IMR-90 (cell line): ENCODE measurements around the gene PRSS53. TPM values are rescaled to one million over a fixed set of nuclear protein-coding genes. Genes with fewer than 3 reads are reported as not detected.

Source experiments
- ATAC-seq: fragments of 200-7000 bp; cut with Tn5 transposase; 2 replicates; pipeline ENCODE4 v1.9.1; 2020; ENCODE audit warnings: low read depth, mild to moderate bottlenecking, moderate library complexity
- BruUV-seq: library from RNA; stranded (reverse); fragments of 400-500 nt; replicated peaks from 2 replicates; lab custom pipeline; 2021; lab: Mats Ljungman, UMichigan
- CTCF ChIA-PET: fragments of 300-600 bp; formaldehyde crosslinking; extraction: SDS; loops from one replicate; lab custom pipeline; 2021; ENCODE audit warnings: antibody characterized with exemption; lab: Yijun Ruan, JAX
- POLR2A ChIA-PET: fragments of 300-600 bp; sonication (Branson Sonifier 250); formaldehyde crosslinking; loops from one replicate; lab custom pipeline; 2022; ENCODE audit warnings: antibody characterized with exemption; ENCODE audit not compliant: unreplicated experiment; lab: Charles Lee
- DNase-seq: peaks from one replicate; pipeline ENCODE4 v3.0.0; 2013
- H2AFZ ChIP-seq: replicated peaks from 2 replicates; pipeline ENCODE3; 2013; ENCODE audit warnings: low read length, mild to moderate bottlenecking; ENCODE audit not compliant: poor library complexity
- H2AK5ac ChIP-seq: 2 replicates; pipeline ENCODE4 v1.6.1; 2013; ENCODE audit warnings: low read depth, low read length, inconsistent platforms
- H2AK9ac ChIP-seq: replicated peaks from 2 replicates; pipeline ENCODE3; 2013; ENCODE audit warnings: mild to moderate bottlenecking, low read depth, low read length, moderate library complexity; ENCODE audit not compliant: poor library complexity
- H2BK120ac ChIP-seq: 2 replicates; pipeline ENCODE4 v1.6.1; 2013; ENCODE audit warnings: low read depth, low read length, inconsistent platforms
- H2BK15ac ChIP-seq: 3 replicates; pipeline ENCODE4 v1.6.1; 2013; ENCODE audit warnings: low read depth, low read length, inconsistent platforms
- H2BK20ac ChIP-seq: 2 replicates; pipeline ENCODE4 v1.6.1; 2013; ENCODE audit warnings: low read depth, mild to moderate bottlenecking, inconsistent platforms, low read length, moderate library complexity
- H2BK5ac ChIP-seq: 2 replicates; pipeline ENCODE4 v1.6.1; 2013; ENCODE audit warnings: mild to moderate bottlenecking, low read depth, low read length, inconsistent platforms; ENCODE audit not compliant: poor library complexity, severe bottlenecking
- H3K14ac ChIP-seq: replicated peaks from 2 replicates; pipeline ENCODE4 v1.6.1; 2013; ENCODE audit warnings: low read depth, low read length, inconsistent platforms
- H3K18ac ChIP-seq: 2 replicates; pipeline ENCODE4 v1.6.1; 2013; ENCODE audit warnings: low read depth, low read length, control low read depth
- H3K23ac ChIP-seq: 2 replicates; pipeline ENCODE4 v1.6.1; 2013; ENCODE audit warnings: low read depth, low read length, inconsistent platforms
- H3K27ac ChIP-seq: 2 replicates; pipeline ENCODE4 v1.5.1; 2013; ENCODE audit warnings: mild to moderate bottlenecking, control low read depth, low read length; ENCODE audit not compliant: insufficient read depth
- H3K27me3 ChIP-seq: 2 replicates; pipeline ENCODE4 v1.6.1; 2013; ENCODE audit warnings: low read length; ENCODE audit not compliant: control insufficient read depth, insufficient read depth
- H3K36me3 ChIP-seq: 2 replicates; pipeline ENCODE4 v1.6.1; 2013; ENCODE audit warnings: low read length, mixed read lengths; ENCODE audit not compliant: control insufficient read depth, insufficient read depth
- H3K4ac ChIP-seq: 2 replicates; pipeline ENCODE4 v1.6.1; 2013; ENCODE audit warnings: low read depth, low read length, inconsistent platforms
- H3K4me1 ChIP-seq: 2 replicates; pipeline ENCODE4 v1.6.1; 2013; ENCODE audit warnings: low read length, mixed read lengths; ENCODE audit not compliant: control insufficient read depth, insufficient read depth
- H3K4me2 ChIP-seq: 2 replicates; pipeline ENCODE4 v1.6.1; 2013; ENCODE audit warnings: low read depth, mild to moderate bottlenecking, control low read depth, low read length, moderate library complexity
- H3K4me3 ChIP-seq: 2 replicates; pipeline ENCODE4 v1.5.1; 2013; ENCODE audit warnings: low read depth, mild to moderate bottlenecking, control low read depth, low read length, moderate library complexity; ENCODE audit not compliant: insufficient read depth
- H3K56ac ChIP-seq: 2 replicates; pipeline ENCODE4 v1.6.1; 2013; ENCODE audit warnings: low read length, inconsistent platforms; ENCODE audit not compliant: insufficient read depth; ENCODE audit errors: extremely low read depth
- H3K79me1 ChIP-seq, 2 experiments: 2 replicates each; pipeline ENCODE4 v1.6.1; 2013; ENCODE audit warnings: low read length in 2 of 2, inconsistent platforms in 1 of 2, low read depth in 1 of 2
- H3K9ac ChIP-seq: 2 replicates; pipeline ENCODE4 v1.6.1; 2013; ENCODE audit warnings: low read depth, low read length, control low read depth
- H3K9me1 ChIP-seq: 2 replicates; pipeline ENCODE4 v1.6.1; 2013; ENCODE audit warnings: low read length, inconsistent platforms; ENCODE audit not compliant: insufficient read depth
- H3K9me3 ChIP-seq: 2 replicates; pipeline ENCODE4 v1.6.1; 2013; ENCODE audit warnings: low read length; ENCODE audit not compliant: control insufficient read depth, insufficient read depth
- H4K20me1 ChIP-seq: 2 replicates; pipeline ENCODE4 v1.6.1; 2013; ENCODE audit warnings: low read length, inconsistent platforms; ENCODE audit not compliant: insufficient read depth
- H4K5ac ChIP-seq: 2 replicates; pipeline ENCODE4 v1.6.1; 2013; ENCODE audit warnings: mild to moderate bottlenecking, low read depth, low read length, control low read depth
- H4K8ac ChIP-seq, 2 experiments: 2 replicates each; pipeline ENCODE4 v1.6.1; 2013; ENCODE audit warnings: low read depth in 2 of 2, low read length in 2 of 2, control low read depth in 1 of 2, inconsistent platforms in 1 of 2
- H4K91ac ChIP-seq: 2 replicates; pipeline ENCODE4 v1.6.1; 2013; ENCODE audit warnings: low read depth, low read length, inconsistent platforms; ENCODE audit not compliant: insufficient read depth
- CEBPB ChIP-seq: IDR thresholded peaks from 2 replicates; pipeline ENCODE4 v1.6.1; 2012; ENCODE audit warnings: low read depth, low read length, improper control_type of control experiment
- CHD1 ChIP-seq: IDR thresholded peaks from 2 replicates; pipeline ENCODE4 v1.6.1; 2012; ENCODE audit warnings: low read depth, low read length, improper control_type of control experiment
- CTCF ChIP-seq: conservative IDR thresholded peaks from 2 replicates; pipeline ENCODE4 v1.5.1; 2012; ENCODE audit warnings: mild to moderate bottlenecking, low read depth, low read length, improper control_type of control experiment
- FOS ChIP-seq: fragments of 150-350 bp; IDR thresholded peaks from 2 replicates; pipeline ENCODE4 v1.6.1; 2016; ENCODE audit warnings: low read depth, low read length
- MAZ ChIP-seq: IDR thresholded peaks from 2 replicates; pipeline ENCODE4 v1.6.1; 2012; ENCODE audit warnings: low read depth, mild to moderate bottlenecking, low read length, improper control_type of control experiment, moderate library complexity, borderline replicate concordance
- MXI1 ChIP-seq: IDR thresholded peaks from 2 replicates; pipeline ENCODE4 v1.6.1; 2012; ENCODE audit warnings: low read depth, mild to moderate bottlenecking, low read length, moderate library complexity, borderline replicate concordance
- POLR2A ChIP-seq: IDR thresholded peaks from 2 replicates; pipeline ENCODE4 v1.6.1; 2012; ENCODE audit warnings: mild to moderate bottlenecking, low read depth, low read length
- RAD21 ChIP-seq: IDR thresholded peaks from 2 replicates; pipeline ENCODE4 v1.6.1; 2012; ENCODE audit warnings: low read length, improper control_type of control experiment
- WGBS, 2 experiments: methylation state at CpG; one replicate each; pipeline versions ENCODE4 v1.1.5 to v1.1.7; 2013; ENCODE audit warnings: missing lambda C conversion rate in 2 of 2; ENCODE audit not compliant: insufficient read length in 1 of 2; ENCODE audit errors: extremely low coverage in 2 of 2; 5-methylcytosine and 5-hydroxymethylcytosine counted together
- dilution Hi-C: fragments of 300-500 bp; cut with HindIII; formaldehyde crosslinking; loops from one replicate; pipeline ENCODE4 v1.14.3; 2018; ENCODE audit warnings: low sequenced_read_pairs; ENCODE audit not compliant: unreplicated experiment
- in situ Hi-C: fragments of 300-500 bp; cut with MboI; formaldehyde crosslinking; loops from 3 replicates; pipeline ENCODE4 v1.14.3; 2019; ENCODE audit warnings: low sequenced_read_pairs, inconsistent platforms, mixed read lengths
- intact Hi-C: fragments of 100-400 bp; cut with micrococcal nuclease; formaldehyde crosslinking; loops from 2 replicates; pipeline ENCODE4 v1.10.0; 2022
- polyA plus RNA-seq, 3 experiments: library from polyadenylated mRNA; depleted of rRNA; stranded (reverse); fragments of >200 nt; gene quantifications; 2 replicates each; pipeline ENCODE4 v1.2.3, GENCODE V29; 2012; ENCODE audit warnings: low replicate concordance in 1 of 3
- total RNA-seq: library from RNA; depleted of rRNA; stranded (reverse); fragments of >200 nt; gene quantifications from 2 replicates; pipeline ENCODE4 v1.2.3, GENCODE V29; 2012

PRSS53 gene
- total and polyA plus RNA-seq, 2 of the 4 experiments (the other 2 are of a cell fraction): 0.72 to 5.9 TPM

DNA sequence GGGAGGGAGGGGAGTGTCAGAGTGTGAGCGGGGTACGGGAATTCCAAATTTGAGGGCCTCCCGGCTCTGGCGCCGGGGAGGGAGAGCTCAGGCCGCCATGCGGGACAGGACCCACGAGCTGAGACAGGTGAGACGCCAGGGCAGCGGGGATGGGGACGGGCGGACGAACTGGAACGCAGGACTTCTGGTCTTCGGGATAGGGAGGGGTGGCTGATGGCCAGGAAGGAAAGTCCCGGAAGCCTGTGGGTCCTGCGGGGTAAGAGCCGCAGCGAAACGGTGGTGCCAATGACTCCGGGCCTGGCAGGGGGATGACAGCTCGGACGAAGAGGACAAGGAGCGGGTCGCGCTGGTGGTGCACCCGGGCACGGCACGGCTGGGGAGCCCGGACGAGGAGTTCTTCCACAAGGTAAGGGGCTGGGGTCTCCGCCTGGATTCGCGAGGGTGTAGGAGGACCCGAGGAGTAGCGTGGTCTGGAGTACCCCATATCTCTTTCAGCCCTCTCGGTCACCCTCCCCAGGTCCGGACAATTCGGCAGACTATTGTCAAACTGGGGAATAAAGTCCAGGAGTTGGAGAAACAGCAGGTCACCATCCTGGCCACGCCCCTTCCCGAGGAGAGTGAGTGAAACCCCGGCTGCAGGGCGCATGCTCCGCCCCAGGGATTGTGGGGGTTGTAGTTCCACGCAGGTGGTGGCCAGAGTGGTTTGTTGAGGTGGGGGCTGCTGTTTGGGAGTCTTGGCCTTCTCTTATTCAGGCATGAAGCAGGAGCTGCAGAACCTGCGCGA lies 54.8 kb downstream of the PRSS53 start:
- TSS peak; percentile 95 for BruUV-seq
- peak overlapping the region in 1 of 2 experiments; percentile 73; a peak in 1 of 4 replicates for H4K8ac ChIP-seq
- no peaks in the 10 kb centered on the region for H3K9me3 ChIP-seq
- ChIA-PET POLR2A (no interaction called here), CTCF (no interaction called here)
- H2BK120ac ChIP-seq: no peak overlapping the region
- peak overlapping the region; percentile 19; the same call in 1 of the 2 replicates for H4K5ac ChIP-seq
- peak overlapping the region; percentile 58 for H3K4me3 ChIP-seq
- H2AFZ ChIP-seq: peak overlapping the region; percentile 99
- H3K36me3 ChIP-seq: peaks cover 17% of the 10 kb centered on the region
- H3K79me1 ChIP-seq: peaks cover 21 to 38% of the 10 kb centered on the region in 2 experiments
- peak overlapping the region; percentile 99 for H2AK9ac ChIP-seq
- ATAC-seq (peak; percentile 75), DNase-seq (peak; percentile 70)
- H3K27me3 ChIP-seq: no peaks in the 10 kb centered on the region
- WGBS, 2 experiments: 0% methylated on average over 12 of the region's 47 CpGs; no CpG with 5 or more reads in 1 of the 2 experiments
- peak overlapping the region; percentile 53 for H3K27ac ChIP-seq
- H3K4me2 ChIP-seq: peak overlapping the region; percentile 78
- intact Hi-C loops: loop anchor here (1.0 to 5.0 kb wide), 5 partner anchors 35 to 409 kb away; partner anchors contain the start of genes HSD3B7 and VKORC1
- no peak overlapping the region for H3K18ac ChIP-seq
- H3K14ac ChIP-seq: peak overlapping the region; percentile 69
- peak overlapping the region; percentile 50; the same call in 1 of the 2 replicates for H3K23ac ChIP-seq
- peaks cover 7% of the 10 kb centered on the region for H3K4me1 ChIP-seq
- peak overlapping the region; percentile 74 for H3K9ac ChIP-seq
- peak overlapping the region; percentile 59 for H4K91ac ChIP-seq
- no peak overlapping the region for H2BK15ac ChIP-seq
- peaks cover 7% of the 10 kb centered on the region for H4K20me1 ChIP-seq
- peak overlapping the region; percentile 81 for H3K4ac ChIP-seq
- H3K56ac ChIP-seq: peak overlapping the region; percentile 59
- in situ Hi-C loops: no loop called here
- H2BK20ac ChIP-seq: no peak overlapping the region
- dilution Hi-C loops: no loop called here
- H3K9me1 ChIP-seq: peaks cover 12% of the 10 kb centered on the region; the same call in 1 of the 2 replicates
- peak; percentile 77 for TF ChIP-seq POLR2A
- TF ChIP-seq RAD21: no peak
- no peak; the same call in 1 of the 2 replicates for TF ChIP-seq CHD1
- TF ChIP-seq CEBPB: no peak
- TF ChIP-seq CTCF: no peak
- peak; percentile 70; the same call in 1 of the 2 replicates for TF ChIP-seq MXI1
- TF ChIP-seq MAZ: peak; percentile 20; the same call in 1 of the 2 replicates
- no peak for TF ChIP-seq FOS
- H2AK5ac ChIP-seq: peak overlapping the region; percentile 83
- H2BK5ac ChIP-seq: peak overlapping the region; percentile 70
